ENCODE measurements around the gene ANKMY1. TPM values are rescaled to one million over a fixed set of nuclear protein-coding genes. Genes with fewer than 3 reads are reported as not detected.

ANKMY1 gene
- total RNA-seq, 1 donor, result 11.2 TPM

GRCh38 chr2:240576036-240576435 is 18.2 kb upstream of the ANKMY1 start:
- H3K9me3 ChIP-seq (ENCODE audit: low read depth, low read length), result no peaks in the 10 kb centered on the region
- no peak overlapping the region for H2AFZ ChIP-seq (ENCODE audit: low read length)
- DNase-seq (ENCODE audit: insufficient read length, low spot score, missing footprints), result no peak
- peaks cover 11% of the 10 kb centered on the region for H3K4me1 ChIP-seq (ENCODE audit: insufficient read depth, low read length)
- H3K79me2 ChIP-seq (ENCODE audit: insufficient read depth, low read length), result peaks cover 22% of the 10 kb centered on the region
- H4K20me1 ChIP-seq (ENCODE audit: insufficient read depth, low read length), result peaks cover 31% of the 10 kb centered on the region
- no peaks in the 10 kb centered on the region for H3K27me3 ChIP-seq (ENCODE audit: insufficient read depth, low read length)
- H3K4me3 ChIP-seq (ENCODE audit: insufficient read depth, low read length), result no peak overlapping the region
- H3K36me3 ChIP-seq (ENCODE audit: insufficient read depth, low read length), result peaks cover 4% of the 10 kb centered on the region
- H3K4me2 ChIP-seq (ENCODE audit: insufficient read depth, low read length), result no peak overlapping the region
- no peak overlapping the region for H3K27ac ChIP-seq (ENCODE audit: low read depth, low read length)
- TF ChIP-seq CTCF (IDR thresholded peaks at IDR 0.05; ENCODE audit: extremely low read depth, low read depth, low read length), result no peak

- peaks cover 24% of the 10 kb centered on the region for H4K20me1 ChIP-seq (ENCODE audit: insufficient read depth, low read length)
- H3K79me2 ChIP-seq (ENCODE audit: insufficient read depth, low read length), result peaks cover 15% of the 10 kb centered on the region
- peaks cover 9% of the 10 kb centered on the region for H3K4me1 ChIP-seq (ENCODE audit: insufficient read depth, low read length)
- H3K36me3 ChIP-seq (ENCODE audit: insufficient read depth, low read length), result peaks cover 4% of the 10 kb centered on the region
- H3K27me3 ChIP-seq (ENCODE audit: insufficient read depth, low read length), result no peaks in the 10 kb centered on the region
- no peak for TF ChIP-seq CTCF (IDR thresholded peaks at IDR 0.05; ENCODE audit: extremely low read depth, low read depth, low read length)
- DNase-seq (ENCODE audit: insufficient read length, low spot score, missing footprints), result peak; percentile 65
- no peak overlapping the region for H3K4me2 ChIP-seq (ENCODE audit: insufficient read depth, low read length)
- H3K9me3 ChIP-seq (ENCODE audit: low read depth, low read length), result no peaks in the 10 kb centered on the region
- no peak overlapping the region for H2AFZ ChIP-seq (ENCODE audit: low read length)
- H3K27ac ChIP-seq (ENCODE audit: low read depth, low read length), result no peak overlapping the region
- no peak overlapping the region for H3K4me3 ChIP-seq (ENCODE audit: insufficient read depth, low read length)
These were observed 17.5 kb upstream of the ANKMY1 start for GRCh38 chr2:240575101-240575965.

GRCh38 chr2:240574386-240575100 is 16.8 kb upstream of the ANKMY1 start:
- Histone ChIP-seq H3K9me3 (ENCODE audit: low read depth, low read length) (no peaks in the 10 kb centered on the region), H3K36me3 (ENCODE audit: insufficient read depth, low read length) (peaks cover 4% of the 10 kb centered on the region), H3K79me2 (ENCODE audit: insufficient read depth, low read length) (peaks cover 11% of the 10 kb centered on the region), H3K4me2 (ENCODE audit: insufficient read depth, low read length) (no peak overlapping the region), H3K4me3 (ENCODE audit: insufficient read depth, low read length) (no peak overlapping the region), H3K4me1 (ENCODE audit: insufficient read depth, low read length) (peaks cover under 1% of the 10 kb centered on the region), H4K20me1 (ENCODE audit: insufficient read depth, low read length) (peaks cover 16% of the 10 kb centered on the region), H2AFZ (ENCODE audit: low read length) (no peak overlapping the region), H3K27ac (ENCODE audit: low read depth, low read length) (no peak overlapping the region), H3K27me3 (ENCODE audit: insufficient read depth, low read length) (no peaks in the 10 kb centered on the region)
- TF ChIP-seq CTCF (IDR thresholded peaks at IDR 0.05; ENCODE audit: extremely low read depth, low read depth, low read length), result no peak
- DNase-seq (ENCODE audit: insufficient read length, low spot score, missing footprints), result peak; percentile 72
